GM12891 (cell line): Measurements from ENCODE around the gene TMEM258.

Experiments
- PAX5 ChIP-seq: IDR thresholded peaks from 2 replicates; pipeline ENCODE4 v1.6.1; 2011; ENCODE audit warnings: low read length, moderate library complexity, mild to moderate bottlenecking; ENCODE audit not compliant: insufficient read depth, severe bottlenecking
- POLR2A ChIP-seq: IDR thresholded peaks from 2 replicates; pipeline ENCODE4 v1.6.1; 2011; ENCODE audit warnings: low read depth, low read length, control low read depth
- POLR2AphosphoS5 ChIP-seq: IDR thresholded peaks from 2 replicates; pipeline ENCODE4 v1.6.1; 2011; ENCODE audit warnings: low read depth, low read length, control low read depth
- POU2F2 ChIP-seq: IDR thresholded peaks from 2 replicates; pipeline ENCODE4 v1.6.1; 2011; ENCODE audit warnings: low read depth, mild to moderate bottlenecking, control low read depth, low read length, moderate library complexity
- SPI1 ChIP-seq: IDR thresholded peaks from 2 replicates; pipeline ENCODE4 v1.6.1; 2011; ENCODE audit warnings: low read depth, low read length, control low read depth
- TAF1 ChIP-seq: IDR thresholded peaks from 2 replicates; pipeline ENCODE4 v1.6.1; 2011; ENCODE audit warnings: low read depth, low read length, control low read depth

DNA sequence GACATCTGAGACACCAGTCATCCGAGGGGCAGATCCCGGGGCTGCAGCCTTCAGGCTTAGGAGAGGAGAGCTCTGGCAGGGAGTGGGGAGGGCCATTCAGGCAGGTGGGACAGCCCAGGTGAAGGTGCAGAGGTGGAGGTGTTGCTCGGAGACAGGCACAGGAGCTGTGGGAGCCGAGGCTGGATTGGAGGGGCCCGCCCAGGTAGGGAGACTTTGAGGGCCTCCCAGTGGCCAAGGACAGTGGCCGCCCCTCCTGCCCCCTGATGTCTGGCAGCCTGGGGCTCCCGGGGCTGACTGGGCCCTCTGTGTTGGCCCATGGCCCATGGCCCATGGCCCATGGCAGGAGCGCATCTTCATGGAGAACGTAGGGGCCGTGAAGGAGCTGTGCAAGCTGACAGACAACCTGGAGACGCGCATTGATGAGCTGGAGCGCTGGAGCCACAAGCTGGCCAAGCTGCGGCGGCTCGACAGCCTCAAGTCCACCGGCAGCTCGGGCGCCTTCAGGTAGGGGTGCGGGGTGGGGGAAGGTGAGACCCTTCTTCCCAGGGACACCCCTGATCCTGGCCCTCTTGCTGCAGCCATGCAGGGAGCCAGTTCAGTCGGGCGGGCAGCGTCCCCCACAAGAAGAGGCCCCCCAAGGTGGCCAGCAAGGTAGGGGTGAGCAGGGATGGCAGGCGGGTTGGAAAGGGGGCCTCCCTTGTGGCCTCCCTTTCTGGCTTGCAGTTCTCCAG, 13.3 kb downstream of the TMEM258 start:
- TF ChIP-seq POLR2A (no peak), POLR2AphosphoS5 (no peak), TAF1 (no peak), SPI1 (no peak), POU2F2 (no peak), PAX5 (no peak)
